ENCODE results near the gene REXO4.

REXO4 gene, protein sequence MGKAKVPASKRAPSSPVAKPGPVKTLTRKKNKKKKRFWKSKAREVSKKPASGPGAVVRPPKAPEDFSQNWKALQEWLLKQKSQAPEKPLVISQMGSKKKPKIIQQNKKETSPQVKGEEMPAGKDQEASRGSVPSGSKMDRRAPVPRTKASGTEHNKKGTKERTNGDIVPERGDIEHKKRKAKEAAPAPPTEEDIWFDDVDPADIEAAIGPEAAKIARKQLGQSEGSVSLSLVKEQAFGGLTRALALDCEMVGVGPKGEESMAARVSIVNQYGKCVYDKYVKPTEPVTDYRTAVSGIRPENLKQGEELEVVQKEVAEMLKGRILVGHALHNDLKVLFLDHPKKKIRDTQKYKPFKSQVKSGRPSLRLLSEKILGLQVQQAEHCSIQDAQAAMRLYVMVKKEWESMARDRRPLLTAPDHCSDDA

DNA sequence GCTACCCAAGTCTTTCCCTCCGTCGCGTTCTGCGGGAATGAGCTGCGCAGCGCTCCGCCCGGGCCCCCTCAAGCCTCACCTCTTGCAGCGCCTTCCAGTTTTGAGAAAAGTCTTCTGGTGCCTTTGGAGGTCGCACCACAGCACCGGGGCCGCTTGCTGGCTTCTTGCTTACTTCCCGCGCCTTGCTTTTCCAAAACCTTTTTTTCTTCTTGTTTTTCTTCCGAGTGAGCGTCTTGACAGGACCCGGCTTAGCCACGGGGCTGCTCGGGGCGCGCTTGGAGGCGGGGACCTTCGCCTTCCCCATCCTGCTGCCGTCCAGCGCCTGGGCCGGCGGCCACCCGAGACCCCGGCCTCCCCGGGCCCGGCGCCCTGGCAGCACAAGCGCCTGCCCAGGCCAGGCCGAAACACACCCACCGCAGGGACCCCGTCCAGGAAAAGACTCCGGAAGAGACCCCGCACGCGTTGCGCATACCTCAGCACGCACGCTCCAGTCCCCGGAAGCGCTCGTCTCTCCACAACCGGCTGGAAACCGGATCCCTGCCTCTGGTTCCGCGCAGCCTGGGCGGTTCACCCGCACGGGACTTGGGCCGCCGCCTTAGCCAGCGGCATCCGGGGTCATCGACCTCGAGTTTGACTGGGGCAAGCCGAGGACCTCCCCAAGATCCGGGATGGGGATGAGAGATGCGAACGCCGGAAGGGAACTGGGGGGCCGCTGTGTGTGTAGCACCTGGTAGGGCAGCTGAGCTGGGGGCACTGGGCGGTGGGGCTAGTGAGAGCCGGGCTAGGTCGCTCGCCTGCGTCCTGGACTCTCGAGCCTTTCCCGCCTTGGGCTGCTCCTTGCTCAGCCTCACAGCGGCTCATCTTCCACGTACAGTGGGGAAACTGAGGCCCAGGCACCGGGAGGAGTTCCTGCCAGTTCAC lies at the start of gene REXO4:
REXO4 (minus strand) TSS at position 470 of the 921 bp plus-strand sequence; CDS start at position 304, 166 bp downstream.
- Mint-ChIP-seq H3K27ac (peak within 1 kb of the TSS; percentile 99), H3K27me3 (ENCODE audit: low read depth, poor library complexity) (peaks cover 2% of the 10 kb centered on the region), H3K4me1 (peaks cover 58% of the 10 kb centered on the region), H3K4me3 (peak within 1 kb of the TSS; percentile 95), H3K9me3 (peaks cover 17% of the 10 kb centered on the region), H3K36me3 (ENCODE audit: low read depth) (peaks cover 27% of the 10 kb centered on the region)
- TF ChIP-seq, protein P1, sequence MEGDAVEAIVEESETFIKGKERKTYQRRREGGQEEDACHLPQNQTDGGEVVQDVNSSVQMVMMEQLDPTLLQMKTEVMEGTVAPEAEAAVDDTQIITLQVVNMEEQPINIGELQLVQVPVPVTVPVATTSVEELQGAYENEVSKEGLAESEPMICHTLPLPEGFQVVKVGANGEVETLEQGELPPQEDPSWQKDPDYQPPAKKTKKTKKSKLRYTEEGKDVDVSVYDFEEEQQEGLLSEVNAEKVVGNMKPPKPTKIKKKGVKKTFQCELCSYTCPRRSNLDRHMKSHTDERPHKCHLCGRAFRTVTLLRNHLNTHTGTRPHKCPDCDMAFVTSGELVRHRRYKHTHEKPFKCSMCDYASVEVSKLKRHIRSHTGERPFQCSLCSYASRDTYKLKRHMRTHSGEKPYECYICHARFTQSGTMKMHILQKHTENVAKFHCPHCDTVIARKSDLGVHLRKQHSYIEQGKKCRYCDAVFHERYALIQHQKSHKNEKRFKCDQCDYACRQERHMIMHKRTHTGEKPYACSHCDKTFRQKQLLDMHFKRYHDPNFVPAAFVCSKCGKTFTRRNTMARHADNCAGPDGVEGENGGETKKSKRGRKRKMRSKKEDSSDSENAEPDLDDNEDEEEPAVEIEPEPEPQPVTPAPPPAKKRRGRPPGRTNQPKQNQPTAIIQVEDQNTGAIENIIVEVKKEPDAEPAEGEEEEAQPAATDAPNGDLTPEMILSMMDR (IDR thresholded peaks at IDR 0.05) = no peak
- DNase-seq = peak; percentile 88

DNA sequence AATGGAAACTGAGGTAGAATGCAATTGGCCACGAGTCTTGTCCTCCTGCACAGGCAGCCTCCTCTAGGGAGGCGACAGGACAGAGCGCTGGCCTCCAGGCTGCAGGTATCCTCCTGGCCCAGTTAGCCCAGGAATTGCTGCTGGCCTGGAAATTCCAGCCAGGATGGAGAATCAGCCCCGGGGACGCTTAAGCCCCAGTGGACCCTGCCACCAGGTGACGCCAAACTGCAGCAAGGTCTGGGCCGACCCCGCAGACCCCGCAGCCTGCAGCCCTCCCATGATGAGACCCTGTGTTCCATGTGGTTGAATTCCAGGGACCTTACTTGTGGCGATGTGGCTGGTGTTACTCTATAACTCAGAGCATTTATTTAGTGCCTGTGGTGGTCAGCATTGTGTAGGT lies 49.3 kb upstream of the REXO4 start:
- Mint-ChIP-seq H3K9me3 (no peaks in the 10 kb centered on the region), H3K4me1 (peaks cover 22% of the 10 kb centered on the region), H3K27me3 (ENCODE audit: low read depth, poor library complexity) (peaks cover 3% of the 10 kb centered on the region), H3K4me3 (no peak overlapping the region), H3K27ac (no peak overlapping the region), H3K36me3 (ENCODE audit: low read depth) (peaks cover 4% of the 10 kb centered on the region)
- TF ChIP-seq, protein P1 (IDR thresholded peaks at IDR 0.05) = no peak
- peak; percentile 38 for DNase-seq

DNA sequence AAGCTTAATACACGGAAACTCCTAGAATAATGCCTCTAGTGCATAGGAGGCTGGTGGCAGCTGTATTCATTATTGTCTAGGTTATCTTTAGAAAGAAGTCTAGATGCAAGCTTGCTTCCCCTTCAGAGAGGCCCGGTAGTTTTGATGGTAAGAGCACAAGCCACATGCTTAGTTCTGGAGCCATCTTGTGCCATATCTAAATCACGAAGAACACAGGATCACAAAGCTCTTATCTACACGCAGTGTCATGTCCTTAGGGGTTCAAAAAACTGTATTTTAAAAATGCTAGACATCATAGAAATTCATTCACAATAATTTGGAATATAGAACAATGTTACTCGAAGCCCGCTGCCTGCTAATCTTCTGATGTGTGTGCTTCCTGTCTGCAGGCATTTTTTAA lies 48.2 kb upstream of the REXO4 start:
- no peak for DNase-seq
- Mint-ChIP-seq H3K36me3 (ENCODE audit: low read depth) (peaks cover 4% of the 10 kb centered on the region), H3K27me3 (ENCODE audit: low read depth, poor library complexity) (peaks cover 3% of the 10 kb centered on the region), H3K4me1 (peaks cover 34% of the 10 kb centered on the region), H3K27ac (no peak overlapping the region), H3K9me3 (no peaks in the 10 kb centered on the region), H3K4me3 (no peak overlapping the region)
- TF ChIP-seq, protein P1 (IDR thresholded peaks at IDR 0.05) = no peak

DNA sequence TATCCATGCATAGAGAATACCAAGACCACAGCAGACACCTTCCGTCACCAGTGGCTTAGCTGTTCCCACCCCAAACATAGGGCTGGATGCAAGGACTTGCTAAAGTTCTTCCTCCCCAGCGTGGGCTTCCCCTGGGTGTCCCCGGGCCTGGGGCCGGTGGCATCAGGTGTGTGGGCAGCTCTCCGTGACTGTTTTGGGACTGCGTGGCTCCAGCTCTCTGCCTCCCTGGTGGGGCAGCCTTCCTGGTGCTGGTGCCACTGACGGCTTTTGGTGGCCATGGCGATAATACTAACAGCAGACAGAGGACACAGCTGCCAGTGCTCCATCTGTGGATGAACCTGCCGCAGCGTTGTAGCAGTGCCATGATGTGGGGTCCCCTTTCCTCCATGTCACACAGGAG lies 46.8 kb upstream of the REXO4 start:
- TF ChIP-seq, protein P1 (IDR thresholded peaks at IDR 0.05) = no peak
- Mint-ChIP-seq H3K27me3 (ENCODE audit: low read depth, poor library complexity) (peaks cover 3% of the 10 kb centered on the region), H3K9me3 (no peaks in the 10 kb centered on the region), H3K4me1 (peaks cover 40% of the 10 kb centered on the region), H3K36me3 (ENCODE audit: low read depth) (peaks cover 4% of the 10 kb centered on the region), H3K4me3 (no peak overlapping the region), H3K27ac (no peak overlapping the region)
- no peak for DNase-seq

DNA sequence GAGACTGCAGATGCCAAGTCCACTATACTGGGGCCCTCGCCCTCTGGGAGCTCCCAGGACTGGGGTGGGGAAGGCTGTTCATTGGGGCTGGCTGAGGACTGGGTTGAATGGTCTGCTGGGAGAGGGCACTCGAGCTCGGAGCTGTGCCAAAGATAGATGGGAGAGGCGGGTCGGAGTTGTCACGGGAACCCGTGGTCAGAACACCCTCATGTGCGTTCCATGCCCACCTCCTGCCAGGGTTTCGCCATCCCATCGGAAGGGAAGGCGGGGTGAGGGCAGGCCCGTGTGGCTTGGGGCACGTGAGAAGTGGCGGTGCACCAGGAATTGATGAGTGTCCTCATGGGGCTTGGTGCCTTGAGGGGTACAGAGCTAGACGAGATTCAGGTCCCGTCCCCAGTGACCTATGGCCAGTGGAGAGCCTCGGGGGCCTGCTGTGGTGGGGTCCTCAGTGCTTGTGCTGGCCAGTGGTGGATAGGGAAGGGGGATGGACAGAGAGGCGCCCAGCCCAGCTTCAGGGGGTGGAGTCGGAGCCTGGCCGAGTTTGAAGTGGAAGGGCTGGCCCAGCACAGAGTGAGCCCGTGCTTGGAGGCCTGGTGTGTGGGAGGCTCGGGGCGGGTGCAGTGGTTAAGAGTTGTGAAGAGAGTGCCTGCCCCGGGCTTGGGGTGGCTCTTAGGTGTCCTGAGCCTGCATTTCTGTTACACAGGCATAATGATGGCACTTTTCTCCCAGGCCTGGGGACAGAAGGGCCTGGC lies 46.2 kb upstream of the REXO4 start:
- H3K27ac Mint-ChIP-seq = peak overlapping the region; percentile 45
- H3K9me3 Mint-ChIP-seq = no peaks in the 10 kb centered on the region
- no peak for DNase-seq
- peaks cover 3% of the 10 kb centered on the region for H3K27me3 Mint-ChIP-seq (ENCODE audit: low read depth, poor library complexity)
- peaks cover 43% of the 10 kb centered on the region for H3K4me1 Mint-ChIP-seq
- H3K4me3 Mint-ChIP-seq = no peak overlapping the region
- peaks cover 4% of the 10 kb centered on the region for H3K36me3 Mint-ChIP-seq (ENCODE audit: low read depth)
- TF ChIP-seq, protein P1 (IDR thresholded peaks at IDR 0.05) = no peak

Data from nephron progenitor cell (in vitro differentiated cells).